HepG2 (cell line): ENCODE data around the gene FETUB. TPM values are rescaled to one million over a fixed set of nuclear protein-coding genes. Genes with fewer than 3 reads are reported as not detected.

Experiments used
- CREM ChIP-seq, 2 experiments: sonication (generic) in 1 of 2; formaldehyde crosslinking in 1 of 2; IDR thresholded peaks; 2 replicates each; pipeline versions ENCODE4 v1.4.0 to v1.6.1; 2016 to 2020; ENCODE audit warnings: antibody characterized with exemption in 1 of 2, mild to moderate bottlenecking in 1 of 2, missing genetic modification reagents in 1 of 2
- EED ChIP-seq: sonication (generic); formaldehyde crosslinking; IDR thresholded peaks from 2 replicates; pipeline ENCODE4 v1.5.0; 2020; ENCODE audit warnings: mild to moderate bottlenecking, missing genetic modification reagents
- FOXA1 ChIP-seq, 2 experiments: fragments of 450-650 bp in 1 of 2; sonication (generic) in 1 of 2; formaldehyde crosslinking in 1 of 2; IDR thresholded peaks; 2 replicates each; pipeline versions ENCODE4 v1.4.0 to v1.6.1; 2016 to 2020; ENCODE audit warnings: missing genetic modification reagents in 1 of 2
- HDAC2 ChIP-seq: sonication (generic); formaldehyde crosslinking; IDR thresholded peaks from 2 replicates; pipeline ENCODE4 v1.4.0; 2020; ENCODE audit warnings: missing genetic modification reagents
- NFYB ChIP-seq: sonication (generic); formaldehyde crosslinking; IDR thresholded peaks from 2 replicates; pipeline ENCODE4 v1.4.0; 2020; ENCODE audit warnings: missing genetic modification reagents
- PITX1 ChIP-seq: sonication (generic); formaldehyde crosslinking; IDR thresholded peaks from 2 replicates; pipeline ENCODE4 v1.5.1; 2020; ENCODE audit warnings: mild to moderate bottlenecking, missing genetic modification reagents
- POGZ ChIP-seq: sonication (generic); formaldehyde crosslinking; IDR thresholded peaks from 2 replicates; pipeline ENCODE4 v1.4.0; 2020; ENCODE audit warnings: mild to moderate bottlenecking, missing genetic modification reagents
- RARA ChIP-seq: IDR thresholded peaks from 2 replicates; pipeline ENCODE4 v1.6.1; 2016; ENCODE audit warnings: missing genetic modification reagents, missing compliant biosample characterization
- RBFOX2 ChIP-seq: fragments of 200-400 bp; formaldehyde crosslinking; IDR thresholded peaks from 2 replicates; pipeline ENCODE4 v1.6.1; 2017; ENCODE audit warnings: low read depth, mild to moderate bottlenecking, low read length
- SALL1 ChIP-seq: sonication (generic); formaldehyde crosslinking; IDR thresholded peaks from 2 replicates; pipeline ENCODE4 v1.8.0; 2022; ENCODE audit warnings: mild to moderate bottlenecking, missing genetic modification reagents
- TRIM24 ChIP-seq: sonication (generic); formaldehyde crosslinking; IDR thresholded peaks from 2 replicates; pipeline ENCODE4 v1.8.0; 2022; ENCODE audit warnings: mild to moderate bottlenecking, missing genetic modification reagents
- polyA plus RNA-seq, 8 experiments: library from polyadenylated mRNA; depleted of rRNA in 3 of 8; stranded (reverse) in 7 of 8; unstranded in 1 of 8; fragments of >200 nt; fragmentation: Illumina TruSeq in 4 of 8; extraction: Trizol in 4 of 8; gene quantifications; 2 replicates each; pipeline versions ENCODE4 v1.2.1 to v1.2.3, GENCODE V29; 2011 to 2016; ENCODE audit warnings: low read depth in 4 of 8, missing spikeins in 1 of 8, mixed read lengths in 1 of 8; ENCODE audit not compliant: insufficient read depth in 1 of 8
- total RNA-seq, 5 experiments: library from RNA; depleted of rRNA; stranded (reverse); fragments of >200 nt; fragmentation: Illumina TruSeq; extraction: Trizol; gene quantifications; 2 replicates each; pipeline ENCODE4 v1.2.3, GENCODE V29; 2016; ENCODE audit warnings: low read depth in 1 of 5
- TF ChIP-seq, protein P1 (sequence below): sonication (generic); formaldehyde crosslinking; IDR thresholded peaks from 2 replicates; pipeline ENCODE4 v1.5.1; 2020; ENCODE audit warnings: mild to moderate bottlenecking, missing genetic modification reagents, moderate library complexity
- TF ChIP-seq, protein P2 (sequence below): sonication (generic); formaldehyde crosslinking; IDR thresholded peaks from 2 replicates; pipeline ENCODE4 v1.4.0; 2020; ENCODE audit warnings: missing genetic modification reagents, borderline replicate concordance
- TF ChIP-seq, protein P3 (sequence below): IDR thresholded peaks from 2 replicates; pipeline ENCODE4 v1.6.1; 2016; ENCODE audit warnings: low read depth
- TF ChIP-seq, protein P4 (sequence below): sonication (generic); formaldehyde crosslinking; conservative IDR thresholded peaks from 2 replicates; pipeline ENCODE4 v1.4.0; 2020; ENCODE audit warnings: mild to moderate bottlenecking, missing genetic modification reagents, moderate library complexity
- TF ChIP-seq, protein P5 (sequence below): sonication (generic); formaldehyde crosslinking; IDR thresholded peaks from 2 replicates; pipeline ENCODE4 v1.8.1; 2023; ENCODE audit warnings: mild to moderate bottlenecking, missing genetic modification reagents, borderline replicate concordance
- TF ChIP-seq, protein P6 (sequence below): sonication (generic); formaldehyde crosslinking; IDR thresholded peaks from 2 replicates; pipeline ENCODE4 v1.8.0; 2022; ENCODE audit warnings: mild to moderate bottlenecking, missing genetic modification reagents, borderline replicate concordance

Gene FETUB
- total and polyA plus RNA-seq, 2 of the 13 experiments (the other 11 are each of a cell fraction or from before 2014, with no cell fraction given): 2.1 to 4.4 TPM

DNA sequence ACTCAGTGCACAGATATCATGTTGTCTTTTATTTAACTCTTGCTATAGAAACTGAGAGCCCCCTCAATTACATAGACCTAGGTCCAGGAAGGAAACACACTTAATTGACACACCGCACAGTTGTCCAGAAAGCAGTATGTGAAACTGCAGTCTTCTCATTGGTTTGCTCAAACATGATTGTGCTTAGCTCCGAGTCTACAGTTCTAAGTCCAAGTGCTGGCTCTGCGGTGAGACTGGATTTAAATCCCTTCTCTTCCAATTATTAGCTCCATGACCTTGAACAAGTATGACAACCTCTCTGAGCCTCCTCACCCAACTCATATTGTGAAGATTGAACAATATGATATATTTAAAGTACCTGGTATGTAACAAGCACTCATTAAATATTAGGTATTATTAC, 46.3 kb upstream of the FETUB start (continued):
- TF ChIP-seq FOXA1 (IDR thresholded peaks at IDR 0.05): no peak
- TF ChIP-seq FOXA1 (CRISPR knock-in tag; IDR thresholded peaks at IDR 0.05): no peak
- TF ChIP-seq, protein P1, sequence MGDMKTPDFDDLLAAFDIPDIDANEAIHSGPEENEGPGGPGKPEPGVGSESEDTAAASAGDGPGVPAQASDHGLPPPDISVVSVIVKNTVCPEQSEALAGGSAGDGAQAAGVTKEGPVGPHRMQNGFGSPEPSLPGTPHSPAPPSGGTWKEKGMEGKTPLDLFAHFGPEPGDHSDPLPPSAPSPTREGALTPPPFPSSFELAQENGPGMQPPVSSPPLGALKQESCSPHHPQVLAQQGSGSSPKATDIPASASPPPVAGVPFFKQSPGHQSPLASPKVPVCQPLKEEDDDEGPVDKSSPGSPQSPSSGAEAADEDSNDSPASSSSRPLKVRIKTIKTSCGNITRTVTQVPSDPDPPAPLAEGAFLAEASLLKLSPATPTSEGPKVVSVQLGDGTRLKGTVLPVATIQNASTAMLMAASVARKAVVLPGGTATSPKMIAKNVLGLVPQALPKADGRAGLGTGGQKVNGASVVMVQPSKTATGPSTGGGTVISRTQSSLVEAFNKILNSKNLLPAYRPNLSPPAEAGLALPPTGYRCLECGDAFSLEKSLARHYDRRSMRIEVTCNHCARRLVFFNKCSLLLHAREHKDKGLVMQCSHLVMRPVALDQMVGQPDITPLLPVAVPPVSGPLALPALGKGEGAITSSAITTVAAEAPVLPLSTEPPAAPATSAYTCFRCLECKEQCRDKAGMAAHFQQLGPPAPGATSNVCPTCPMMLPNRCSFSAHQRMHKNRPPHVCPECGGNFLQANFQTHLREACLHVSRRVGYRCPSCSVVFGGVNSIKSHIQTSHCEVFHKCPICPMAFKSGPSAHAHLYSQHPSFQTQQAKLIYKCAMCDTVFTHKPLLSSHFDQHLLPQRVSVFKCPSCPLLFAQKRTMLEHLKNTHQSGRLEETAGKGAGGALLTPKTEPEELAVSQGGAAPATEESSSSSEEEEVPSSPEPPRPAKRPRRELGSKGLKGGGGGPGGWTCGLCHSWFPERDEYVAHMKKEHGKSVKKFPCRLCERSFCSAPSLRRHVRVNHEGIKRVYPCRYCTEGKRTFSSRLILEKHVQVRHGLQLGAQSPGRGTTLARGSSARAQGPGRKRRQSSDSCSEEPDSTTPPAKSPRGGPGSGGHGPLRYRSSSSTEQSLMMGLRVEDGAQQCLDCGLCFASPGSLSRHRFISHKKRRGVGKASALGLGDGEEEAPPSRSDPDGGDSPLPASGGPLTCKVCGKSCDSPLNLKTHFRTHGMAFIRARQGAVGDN (CRISPR knock-in tag): no peak
- TF ChIP-seq, protein P2, sequence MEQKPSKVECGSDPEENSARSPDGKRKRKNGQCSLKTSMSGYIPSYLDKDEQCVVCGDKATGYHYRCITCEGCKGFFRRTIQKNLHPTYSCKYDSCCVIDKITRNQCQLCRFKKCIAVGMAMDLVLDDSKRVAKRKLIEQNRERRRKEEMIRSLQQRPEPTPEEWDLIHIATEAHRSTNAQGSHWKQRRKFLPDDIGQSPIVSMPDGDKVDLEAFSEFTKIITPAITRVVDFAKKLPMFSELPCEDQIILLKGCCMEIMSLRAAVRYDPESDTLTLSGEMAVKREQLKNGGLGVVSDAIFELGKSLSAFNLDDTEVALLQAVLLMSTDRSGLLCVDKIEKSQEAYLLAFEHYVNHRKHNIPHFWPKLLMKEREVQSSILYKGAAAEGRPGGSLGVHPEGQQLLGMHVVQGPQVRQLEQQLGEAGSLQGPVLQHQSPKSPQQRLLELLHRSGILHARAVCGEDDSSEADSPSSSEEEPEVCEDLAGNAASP (CRISPR knock-in tag): no peak; the same call in 1 of the 2 replicates
- TF ChIP-seq, protein P3, sequence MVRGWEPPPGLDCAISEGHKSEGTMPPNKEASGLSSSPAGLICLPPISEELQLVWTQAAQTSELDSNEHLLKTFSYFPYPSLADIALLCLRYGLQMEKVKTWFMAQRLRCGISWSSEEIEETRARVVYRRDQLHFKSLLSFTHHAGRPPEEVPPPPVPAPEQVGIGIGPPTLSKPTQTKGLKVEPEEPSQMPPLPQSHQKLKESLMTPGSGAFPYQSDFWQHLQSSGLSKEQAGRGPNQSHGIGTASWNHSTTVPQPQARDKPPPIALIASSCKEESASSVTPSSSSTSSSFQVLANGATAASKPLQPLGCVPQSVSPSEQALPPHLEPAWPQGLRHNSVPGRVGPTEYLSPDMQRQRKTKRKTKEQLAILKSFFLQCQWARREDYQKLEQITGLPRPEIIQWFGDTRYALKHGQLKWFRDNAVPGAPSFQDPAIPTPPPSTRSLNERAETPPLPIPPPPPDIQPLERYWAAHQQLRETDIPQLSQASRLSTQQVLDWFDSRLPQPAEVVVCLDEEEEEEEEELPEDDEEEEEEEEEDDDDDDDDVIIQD (CRISPR knock-in tag): 0 out of 2 replicates have a peak, but pooled peaks have one; percentile 9
- TF ChIP-seq, protein P4, sequence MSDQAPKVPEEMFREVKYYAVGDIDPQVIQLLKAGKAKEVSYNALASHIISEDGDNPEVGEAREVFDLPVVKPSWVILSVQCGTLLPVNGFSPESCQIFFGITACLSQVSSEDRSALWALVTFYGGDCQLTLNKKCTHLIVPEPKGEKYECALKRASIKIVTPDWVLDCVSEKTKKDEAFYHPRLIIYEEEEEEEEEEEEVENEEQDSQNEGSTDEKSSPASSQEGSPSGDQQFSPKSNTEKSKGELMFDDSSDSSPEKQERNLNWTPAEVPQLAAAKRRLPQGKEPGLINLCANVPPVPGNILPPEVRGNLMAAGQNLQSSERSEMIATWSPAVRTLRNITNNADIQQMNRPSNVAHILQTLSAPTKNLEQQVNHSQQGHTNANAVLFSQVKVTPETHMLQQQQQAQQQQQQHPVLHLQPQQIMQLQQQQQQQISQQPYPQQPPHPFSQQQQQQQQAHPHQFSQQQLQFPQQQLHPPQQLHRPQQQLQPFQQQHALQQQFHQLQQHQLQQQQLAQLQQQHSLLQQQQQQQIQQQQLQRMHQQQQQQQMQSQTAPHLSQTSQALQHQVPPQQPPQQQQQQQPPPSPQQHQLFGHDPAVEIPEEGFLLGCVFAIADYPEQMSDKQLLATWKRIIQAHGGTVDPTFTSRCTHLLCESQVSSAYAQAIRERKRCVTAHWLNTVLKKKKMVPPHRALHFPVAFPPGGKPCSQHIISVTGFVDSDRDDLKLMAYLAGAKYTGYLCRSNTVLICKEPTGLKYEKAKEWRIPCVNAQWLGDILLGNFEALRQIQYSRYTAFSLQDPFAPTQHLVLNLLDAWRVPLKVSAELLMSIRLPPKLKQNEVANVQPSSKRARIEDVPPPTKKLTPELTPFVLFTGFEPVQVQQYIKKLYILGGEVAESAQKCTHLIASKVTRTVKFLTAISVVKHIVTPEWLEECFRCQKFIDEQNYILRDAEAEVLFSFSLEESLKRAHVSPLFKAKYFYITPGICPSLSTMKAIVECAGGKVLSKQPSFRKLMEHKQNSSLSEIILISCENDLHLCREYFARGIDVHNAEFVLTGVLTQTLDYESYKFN (CRISPR knock-in tag): peak; percentile 74
- TF ChIP-seq, protein P5, sequence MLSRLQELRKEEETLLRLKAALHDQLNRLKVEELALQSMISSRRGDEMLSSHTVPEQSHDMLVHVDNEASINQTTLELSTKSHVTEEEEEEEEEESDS (CRISPR knock-in tag): no peak
- no peak for TF ChIP-seq EED (CRISPR knock-in tag)
- TF ChIP-seq SALL1 (CRISPR knock-in tag): 0 out of 2 replicates have a peak, but pooled peaks have one; percentile 16
- peak; percentile 79 for TF ChIP-seq NFYB (CRISPR knock-in tag)
- peak; percentile 38; the same call in 1 of the 2 replicates for TF ChIP-seq POGZ (CRISPR knock-in tag)
- TF ChIP-seq RARA (CRISPR knock-in tag): no peak; the same call in 1 of the 2 replicates
- TF ChIP-seq HDAC2: peak; percentile 63
- TF ChIP-seq TRIM24 (CRISPR knock-in tag): no peak
- TF ChIP-seq CREM (IDR thresholded peaks at IDR 0.05): 0 out of 2 replicates have a peak, but pooled peaks have one; percentile 25
- TF ChIP-seq CREM (CRISPR knock-in tag; IDR thresholded peaks at IDR 0.05): no peak
- TF ChIP-seq RBFOX2: peak; percentile 13; the same call in 1 of the 2 replicates
- TF ChIP-seq PITX1 (CRISPR knock-in tag): 0 out of 2 replicates have a peak, but pooled peaks have one; percentile 40
- TF ChIP-seq, protein P6, sequence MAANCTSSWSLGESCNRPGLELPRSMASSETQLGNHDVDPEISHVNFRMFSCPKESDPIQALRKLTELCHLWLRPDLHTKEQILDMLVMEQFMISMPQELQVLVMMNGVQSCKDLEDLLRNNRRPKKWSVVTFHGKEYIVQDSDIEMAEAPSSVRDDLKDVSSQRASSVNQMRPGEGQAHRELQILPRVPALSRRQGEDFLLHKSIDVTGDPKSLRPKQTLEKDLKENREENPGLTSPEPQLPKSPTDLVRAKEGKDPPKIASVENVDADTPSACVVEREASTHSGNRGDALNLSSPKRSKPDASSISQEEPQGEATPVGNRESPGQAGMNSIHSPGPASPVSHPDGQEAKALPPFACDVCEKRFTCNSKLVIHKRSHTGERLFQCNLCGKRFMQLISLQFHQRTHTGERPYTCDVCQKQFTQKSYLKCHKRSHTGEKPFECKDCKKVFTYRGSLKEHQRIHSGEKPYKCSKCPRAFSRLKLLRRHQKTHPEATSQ (CRISPR knock-in tag): peak; percentile 4; the same call in 1 of the 2 replicates
